ENCODE results near the gene POLR1A.

DNA sequence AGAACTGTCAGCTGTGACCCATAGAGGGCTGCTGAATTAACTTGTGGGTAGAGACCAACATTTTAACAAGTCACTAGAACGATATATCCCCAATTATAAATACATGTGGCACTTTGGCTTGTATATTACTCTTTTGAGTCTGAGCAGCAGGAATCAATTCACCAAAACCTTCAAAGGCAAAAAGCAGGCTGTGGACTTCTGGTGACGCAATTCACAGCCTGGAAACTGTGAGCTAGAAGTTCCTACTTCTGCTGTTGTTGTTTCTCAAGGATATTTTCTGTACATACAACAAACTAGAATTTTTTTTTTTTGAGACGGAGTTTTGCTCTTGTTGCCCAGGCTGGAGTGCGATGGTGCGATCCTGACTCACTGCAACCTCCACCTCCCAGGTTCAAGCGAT, 37.6 kb upstream of the POLR1A start:
- TF ChIP-seq, protein P1, sequence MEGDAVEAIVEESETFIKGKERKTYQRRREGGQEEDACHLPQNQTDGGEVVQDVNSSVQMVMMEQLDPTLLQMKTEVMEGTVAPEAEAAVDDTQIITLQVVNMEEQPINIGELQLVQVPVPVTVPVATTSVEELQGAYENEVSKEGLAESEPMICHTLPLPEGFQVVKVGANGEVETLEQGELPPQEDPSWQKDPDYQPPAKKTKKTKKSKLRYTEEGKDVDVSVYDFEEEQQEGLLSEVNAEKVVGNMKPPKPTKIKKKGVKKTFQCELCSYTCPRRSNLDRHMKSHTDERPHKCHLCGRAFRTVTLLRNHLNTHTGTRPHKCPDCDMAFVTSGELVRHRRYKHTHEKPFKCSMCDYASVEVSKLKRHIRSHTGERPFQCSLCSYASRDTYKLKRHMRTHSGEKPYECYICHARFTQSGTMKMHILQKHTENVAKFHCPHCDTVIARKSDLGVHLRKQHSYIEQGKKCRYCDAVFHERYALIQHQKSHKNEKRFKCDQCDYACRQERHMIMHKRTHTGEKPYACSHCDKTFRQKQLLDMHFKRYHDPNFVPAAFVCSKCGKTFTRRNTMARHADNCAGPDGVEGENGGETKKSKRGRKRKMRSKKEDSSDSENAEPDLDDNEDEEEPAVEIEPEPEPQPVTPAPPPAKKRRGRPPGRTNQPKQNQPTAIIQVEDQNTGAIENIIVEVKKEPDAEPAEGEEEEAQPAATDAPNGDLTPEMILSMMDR (IDR thresholded peaks at IDR 0.05), result no peak
- no peak for TF ChIP-seq POLR2A (IDR thresholded peaks at IDR 0.05)
